ENCODE measurements around the gene OPCML. TPM values are rescaled to one million over a fixed set of nuclear protein-coding genes. Genes with fewer than 3 reads are reported as not detected.

OPCML gene
- total and polyA plus RNA-seq, 2 experiments from 2014 or later, result 1.2 to 4.4 TPM

DNA sequence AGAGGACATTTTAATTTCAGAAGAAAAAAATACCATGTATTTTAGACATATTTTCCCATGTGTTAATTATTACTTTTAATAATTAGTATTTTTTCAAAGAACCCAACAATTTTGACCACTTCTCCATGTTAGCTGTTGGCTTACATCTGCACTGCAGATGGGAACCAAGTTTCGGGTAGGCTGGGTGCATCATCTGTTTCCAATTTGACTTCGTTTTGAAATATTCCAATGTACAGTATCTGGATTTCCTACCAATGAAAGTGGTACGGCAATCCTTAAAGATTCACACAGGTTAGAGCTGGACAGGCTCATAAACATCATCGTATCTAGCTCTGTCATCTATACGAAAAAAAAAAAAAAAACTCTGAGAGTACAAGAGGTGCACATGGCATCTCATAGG lies 670.2 kb downstream of the OPCML start (continued):
- TF ChIP-seq, protein P1, sequence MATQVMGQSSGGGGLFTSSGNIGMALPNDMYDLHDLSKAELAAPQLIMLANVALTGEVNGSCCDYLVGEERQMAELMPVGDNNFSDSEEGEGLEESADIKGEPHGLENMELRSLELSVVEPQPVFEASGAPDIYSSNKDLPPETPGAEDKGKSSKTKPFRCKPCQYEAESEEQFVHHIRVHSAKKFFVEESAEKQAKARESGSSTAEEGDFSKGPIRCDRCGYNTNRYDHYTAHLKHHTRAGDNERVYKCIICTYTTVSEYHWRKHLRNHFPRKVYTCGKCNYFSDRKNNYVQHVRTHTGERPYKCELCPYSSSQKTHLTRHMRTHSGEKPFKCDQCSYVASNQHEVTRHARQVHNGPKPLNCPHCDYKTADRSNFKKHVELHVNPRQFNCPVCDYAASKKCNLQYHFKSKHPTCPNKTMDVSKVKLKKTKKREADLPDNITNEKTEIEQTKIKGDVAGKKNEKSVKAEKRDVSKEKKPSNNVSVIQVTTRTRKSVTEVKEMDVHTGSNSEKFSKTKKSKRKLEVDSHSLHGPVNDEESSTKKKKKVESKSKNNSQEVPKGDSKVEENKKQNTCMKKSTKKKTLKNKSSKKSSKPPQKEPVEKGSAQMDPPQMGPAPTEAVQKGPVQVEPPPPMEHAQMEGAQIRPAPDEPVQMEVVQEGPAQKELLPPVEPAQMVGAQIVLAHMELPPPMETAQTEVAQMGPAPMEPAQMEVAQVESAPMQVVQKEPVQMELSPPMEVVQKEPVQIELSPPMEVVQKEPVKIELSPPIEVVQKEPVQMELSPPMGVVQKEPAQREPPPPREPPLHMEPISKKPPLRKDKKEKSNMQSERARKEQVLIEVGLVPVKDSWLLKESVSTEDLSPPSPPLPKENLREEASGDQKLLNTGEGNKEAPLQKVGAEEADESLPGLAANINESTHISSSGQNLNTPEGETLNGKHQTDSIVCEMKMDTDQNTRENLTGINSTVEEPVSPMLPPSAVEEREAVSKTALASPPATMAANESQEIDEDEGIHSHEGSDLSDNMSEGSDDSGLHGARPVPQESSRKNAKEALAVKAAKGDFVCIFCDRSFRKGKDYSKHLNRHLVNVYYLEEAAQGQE (IDR thresholded peaks at IDR 0.05; ENCODE audit: unreplicated experiment), result no peak
- TF ChIP-seq NANOG (IDR thresholded peaks at IDR 0.05; ENCODE audit: borderline replicate concordance) (no peak), EZH2 (IDR thresholded peaks at IDR 0.05; ENCODE audit: low read depth, unreplicated experiment) (no peak)

DNA sequence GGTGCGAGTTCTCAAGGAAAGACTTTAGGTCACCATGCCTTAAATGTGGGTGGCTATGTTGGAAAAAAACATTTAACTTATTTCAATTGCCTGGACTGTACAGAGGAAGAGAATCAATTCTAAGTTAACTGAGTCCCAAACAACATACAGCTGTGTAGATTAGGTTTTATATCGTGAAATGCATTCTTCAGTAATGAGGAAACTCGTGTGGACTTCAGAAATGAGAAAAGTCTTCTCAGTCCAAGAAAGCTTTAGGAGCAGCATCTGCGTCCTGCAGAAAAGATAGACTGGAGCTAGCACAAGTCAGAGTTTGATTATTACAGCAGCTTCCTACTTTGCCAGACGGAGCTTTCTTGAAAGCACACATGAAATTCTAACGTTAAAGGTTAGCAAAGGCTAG lies 673.0 kb downstream of the OPCML start:
- Mint-ChIP-seq H3K9me3 (peaks cover 23% of the 10 kb centered on the region), H3K4me3 (no peak overlapping the region), H3K4me1 (peaks cover 20% of the 10 kb centered on the region), H3K36me3 (ENCODE audit: low read depth) (peaks cover 18% of the 10 kb centered on the region), H3K27me3 (ENCODE audit: insufficient read depth, low read depth, poor library complexity) (peaks cover 6% of the 10 kb centered on the region), H3K27ac (no peak overlapping the region)
- H3K27me3 ChIP-seq (ENCODE audit: insufficient read depth), result no peaks in the 10 kb centered on the region
- no peaks in the 10 kb centered on the region for H3F3A ChIP-seq (replicated peaks; ENCODE audit: low read depth)
- no peak overlapping the region for H3K27ac ChIP-seq (ENCODE audit: low read depth)
- H2AFZ ChIP-seq, result no peak overlapping the region
- ATAC-seq (no peak), DNase-seq (ENCODE audit: low spot score) (no peak)
- H3K9me2 ChIP-seq (ENCODE audit: insufficient read depth), result no peaks in the 10 kb centered on the region
- no peak overlapping the region for H3K4me2 ChIP-seq
- peaks cover 18% of the 10 kb centered on the region for H3K4me1 ChIP-seq (ENCODE audit: insufficient read depth)
- H4K20me1 ChIP-seq (replicated peaks; ENCODE audit: insufficient read depth), result no peaks in the 10 kb centered on the region
- H3K79me2 ChIP-seq (replicated peaks; ENCODE audit: insufficient read depth), result no peaks in the 10 kb centered on the region
- no peak overlapping the region for H3K4me3 ChIP-seq
- no peaks in the 10 kb centered on the region for H3K36me3 ChIP-seq (ENCODE audit: insufficient read depth)
- no peak for TF ChIP-seq POLR2AphosphoS5 (IDR thresholded peaks at IDR 0.05; ENCODE audit: low read depth)
- TF ChIP-seq, protein P2, sequence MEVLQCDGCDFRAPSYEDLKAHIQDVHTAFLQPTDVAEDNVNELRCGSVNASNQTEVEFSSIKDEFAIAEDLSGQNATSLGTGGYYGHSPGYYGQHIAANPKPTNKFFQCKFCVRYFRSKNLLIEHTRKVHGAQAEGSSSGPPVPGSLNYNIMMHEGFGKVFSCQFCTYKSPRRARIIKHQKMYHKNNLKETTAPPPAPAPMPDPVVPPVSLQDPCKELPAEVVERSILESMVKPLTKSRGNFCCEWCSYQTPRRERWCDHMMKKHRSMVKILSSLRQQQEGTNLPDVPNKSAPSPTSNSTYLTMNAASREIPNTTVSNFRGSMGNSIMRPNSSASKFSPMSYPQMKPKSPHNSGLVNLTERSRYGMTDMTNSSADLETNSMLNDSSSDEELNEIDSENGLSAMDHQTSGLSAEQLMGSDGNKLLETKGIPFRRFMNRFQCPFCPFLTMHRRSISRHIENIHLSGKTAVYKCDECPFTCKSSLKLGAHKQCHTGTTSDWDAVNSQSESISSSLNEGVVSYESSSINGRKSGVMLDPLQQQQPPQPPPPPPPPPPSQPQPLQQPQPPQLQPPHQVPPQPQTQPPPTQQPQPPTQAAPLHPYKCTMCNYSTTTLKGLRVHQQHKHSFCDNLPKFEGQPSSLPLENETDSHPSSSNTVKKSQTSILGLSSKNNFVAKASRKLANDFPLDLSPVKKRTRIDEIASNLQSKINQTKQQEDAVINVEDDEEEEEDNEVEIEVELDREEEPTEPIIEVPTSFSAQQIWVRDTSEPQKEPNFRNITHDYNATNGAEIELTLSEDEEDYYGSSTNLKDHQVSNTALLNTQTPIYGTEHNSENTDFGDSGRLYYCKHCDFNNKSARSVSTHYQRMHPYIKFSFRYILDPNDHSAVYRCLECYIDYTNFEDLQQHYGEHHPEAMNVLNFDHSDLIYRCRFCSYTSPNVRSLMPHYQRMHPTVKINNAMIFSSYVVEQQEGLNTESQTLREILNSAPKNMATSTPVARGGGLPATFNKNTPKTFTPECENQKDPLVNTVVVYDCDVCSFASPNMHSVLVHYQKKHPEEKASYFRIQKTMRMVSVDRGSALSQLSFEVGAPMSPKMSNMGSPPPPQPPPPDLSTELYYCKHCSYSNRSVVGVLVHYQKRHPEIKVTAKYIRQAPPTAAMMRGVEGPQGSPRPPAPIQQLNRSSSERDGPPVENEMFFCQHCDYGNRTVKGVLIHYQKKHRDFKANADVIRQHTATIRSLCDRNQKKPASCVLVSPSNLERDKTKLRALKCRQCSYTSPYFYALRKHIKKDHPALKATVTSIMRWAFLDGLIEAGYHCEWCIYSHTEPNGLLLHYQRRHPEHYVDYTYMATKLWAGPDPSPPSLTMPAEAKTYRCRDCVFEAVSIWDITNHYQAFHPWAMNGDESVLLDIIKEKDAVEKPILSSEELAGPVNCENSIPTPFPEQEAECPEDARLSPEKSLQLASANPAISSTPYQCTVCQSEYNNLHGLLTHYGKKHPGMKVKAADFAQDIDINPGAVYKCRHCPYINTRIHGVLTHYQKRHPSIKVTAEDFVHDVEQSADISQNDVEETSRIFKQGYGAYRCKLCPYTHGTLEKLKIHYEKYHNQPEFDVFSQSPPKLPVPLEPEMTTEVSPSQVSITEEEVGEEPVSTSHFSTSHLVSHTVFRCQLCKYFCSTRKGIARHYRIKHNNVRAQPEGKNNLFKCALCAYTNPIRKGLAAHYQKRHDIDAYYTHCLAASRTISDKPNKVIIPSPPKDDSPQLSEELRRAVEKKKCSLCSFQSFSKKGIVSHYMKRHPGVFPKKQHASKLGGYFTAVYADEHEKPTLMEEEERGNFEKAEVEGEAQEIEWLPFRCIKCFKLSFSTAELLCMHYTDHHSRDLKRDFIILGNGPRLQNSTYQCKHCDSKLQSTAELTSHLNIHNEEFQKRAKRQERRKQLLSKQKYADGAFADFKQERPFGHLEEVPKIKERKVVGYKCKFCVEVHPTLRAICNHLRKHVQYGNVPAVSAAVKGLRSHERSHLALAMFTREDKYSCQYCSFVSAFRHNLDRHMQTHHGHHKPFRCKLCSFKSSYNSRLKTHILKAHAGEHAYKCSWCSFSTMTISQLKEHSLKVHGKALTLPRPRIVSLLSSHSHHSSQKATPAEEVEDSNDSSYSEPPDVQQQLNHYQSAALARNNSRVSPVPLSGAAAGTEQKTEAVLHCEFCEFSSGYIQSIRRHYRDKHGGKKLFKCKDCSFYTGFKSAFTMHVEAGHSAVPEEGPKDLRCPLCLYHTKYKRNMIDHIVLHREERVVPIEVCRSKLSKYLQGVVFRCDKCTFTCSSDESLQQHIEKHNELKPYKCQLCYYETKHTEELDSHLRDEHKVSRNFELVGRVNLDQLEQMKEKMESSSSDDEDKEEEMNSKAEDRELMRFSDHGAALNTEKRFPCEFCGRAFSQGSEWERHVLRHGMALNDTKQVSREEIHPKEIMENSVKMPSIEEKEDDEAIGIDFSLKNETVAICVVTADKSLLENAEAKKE (CRISPR knock-in tag; IDR thresholded peaks at IDR 0.05), result no peak
- TF ChIP-seq CREB1 (CRISPR knock-in tag; IDR thresholded peaks at IDR 0.05; ENCODE audit: low read depth), result no peak
- no peak for TF ChIP-seq EZH2 (IDR thresholded peaks at IDR 0.05; ENCODE audit: low read depth, unreplicated experiment)
- TF ChIP-seq ZNF114 (CRISPR knock-in tag; IDR thresholded peaks at IDR 0.05), result no peak
- TF ChIP-seq EZH2phosphoT487 (IDR thresholded peaks at IDR 0.05; ENCODE audit: unreplicated experiment), result no peak
- no peak for TF ChIP-seq JUNB (IDR thresholded peaks at IDR 0.05; ENCODE audit: unreplicated experiment)
- TF ChIP-seq, protein P3, sequence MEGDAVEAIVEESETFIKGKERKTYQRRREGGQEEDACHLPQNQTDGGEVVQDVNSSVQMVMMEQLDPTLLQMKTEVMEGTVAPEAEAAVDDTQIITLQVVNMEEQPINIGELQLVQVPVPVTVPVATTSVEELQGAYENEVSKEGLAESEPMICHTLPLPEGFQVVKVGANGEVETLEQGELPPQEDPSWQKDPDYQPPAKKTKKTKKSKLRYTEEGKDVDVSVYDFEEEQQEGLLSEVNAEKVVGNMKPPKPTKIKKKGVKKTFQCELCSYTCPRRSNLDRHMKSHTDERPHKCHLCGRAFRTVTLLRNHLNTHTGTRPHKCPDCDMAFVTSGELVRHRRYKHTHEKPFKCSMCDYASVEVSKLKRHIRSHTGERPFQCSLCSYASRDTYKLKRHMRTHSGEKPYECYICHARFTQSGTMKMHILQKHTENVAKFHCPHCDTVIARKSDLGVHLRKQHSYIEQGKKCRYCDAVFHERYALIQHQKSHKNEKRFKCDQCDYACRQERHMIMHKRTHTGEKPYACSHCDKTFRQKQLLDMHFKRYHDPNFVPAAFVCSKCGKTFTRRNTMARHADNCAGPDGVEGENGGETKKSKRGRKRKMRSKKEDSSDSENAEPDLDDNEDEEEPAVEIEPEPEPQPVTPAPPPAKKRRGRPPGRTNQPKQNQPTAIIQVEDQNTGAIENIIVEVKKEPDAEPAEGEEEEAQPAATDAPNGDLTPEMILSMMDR (conservative IDR thresholded peaks at IDR 0.05; ENCODE audit: low read depth in 2 of 2), result no peak
- TF ChIP-seq, protein P4, sequence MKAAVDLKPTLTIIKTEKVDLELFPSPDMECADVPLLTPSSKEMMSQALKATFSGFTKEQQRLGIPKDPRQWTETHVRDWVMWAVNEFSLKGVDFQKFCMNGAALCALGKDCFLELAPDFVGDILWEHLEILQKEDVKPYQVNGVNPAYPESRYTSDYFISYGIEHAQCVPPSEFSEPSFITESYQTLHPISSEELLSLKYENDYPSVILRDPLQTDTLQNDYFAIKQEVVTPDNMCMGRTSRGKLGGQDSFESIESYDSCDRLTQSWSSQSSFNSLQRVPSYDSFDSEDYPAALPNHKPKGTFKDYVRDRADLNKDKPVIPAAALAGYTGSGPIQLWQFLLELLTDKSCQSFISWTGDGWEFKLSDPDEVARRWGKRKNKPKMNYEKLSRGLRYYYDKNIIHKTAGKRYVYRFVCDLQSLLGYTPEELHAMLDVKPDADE (IDR thresholded peaks at IDR 0.05), result no peak
- TF ChIP-seq ZNF331 (CRISPR knock-in tag; IDR thresholded peaks at IDR 0.05; ENCODE audit: low read depth), result no peak
- TF ChIP-seq NANOG (IDR thresholded peaks at IDR 0.05; ENCODE audit: borderline replicate concordance), result no peak

All from GM23338 (cell line).